IMR-90 (cell line): ENCODE measurements around the gene CADM2. TPM values are rescaled to one million over a fixed set of nuclear protein-coding genes. Genes with fewer than 3 reads are reported as not detected.

ENCODE experiments used
- ATAC-seq: fragments of 200-7000 bp; cut with Tn5 transposase; 2 replicates; pipeline ENCODE4 v1.9.1; 2020; ENCODE audit warnings: low read depth, mild to moderate bottlenecking, moderate library complexity
- BruUV-seq: library from RNA; stranded (reverse); fragments of 400-500 nt; replicated peaks from 2 replicates; lab custom pipeline; 2021; lab: Mats Ljungman, UMichigan
- CTCF ChIA-PET: fragments of 300-600 bp; formaldehyde crosslinking; extraction: SDS; loops from one replicate; lab custom pipeline; 2021; ENCODE audit warnings: antibody characterized with exemption; lab: Yijun Ruan, JAX
- POLR2A ChIA-PET: fragments of 300-600 bp; sonication (Branson Sonifier 250); formaldehyde crosslinking; loops from one replicate; lab custom pipeline; 2022; ENCODE audit warnings: antibody characterized with exemption; ENCODE audit not compliant: unreplicated experiment; lab: Charles Lee
- DNase-seq: peaks from one replicate; pipeline ENCODE4 v3.0.0; 2013
- H2AFZ ChIP-seq: replicated peaks from 2 replicates; pipeline ENCODE3; 2013; ENCODE audit warnings: low read length, mild to moderate bottlenecking; ENCODE audit not compliant: poor library complexity
- H2AK5ac ChIP-seq: 2 replicates; pipeline ENCODE4 v1.6.1; 2013; ENCODE audit warnings: low read depth, low read length, inconsistent platforms
- H2AK9ac ChIP-seq: replicated peaks from 2 replicates; pipeline ENCODE3; 2013; ENCODE audit warnings: mild to moderate bottlenecking, low read depth, low read length, moderate library complexity; ENCODE audit not compliant: poor library complexity
- H2BK120ac ChIP-seq: 2 replicates; pipeline ENCODE4 v1.6.1; 2013; ENCODE audit warnings: low read depth, low read length, inconsistent platforms
- H2BK15ac ChIP-seq: 3 replicates; pipeline ENCODE4 v1.6.1; 2013; ENCODE audit warnings: low read depth, low read length, inconsistent platforms
- H2BK20ac ChIP-seq: 2 replicates; pipeline ENCODE4 v1.6.1; 2013; ENCODE audit warnings: low read depth, mild to moderate bottlenecking, inconsistent platforms, low read length, moderate library complexity
- H2BK5ac ChIP-seq: 2 replicates; pipeline ENCODE4 v1.6.1; 2013; ENCODE audit warnings: mild to moderate bottlenecking, low read depth, low read length, inconsistent platforms; ENCODE audit not compliant: poor library complexity, severe bottlenecking
- H3K14ac ChIP-seq: replicated peaks from 2 replicates; pipeline ENCODE4 v1.6.1; 2013; ENCODE audit warnings: low read depth, low read length, inconsistent platforms
- H3K18ac ChIP-seq: 2 replicates; pipeline ENCODE4 v1.6.1; 2013; ENCODE audit warnings: low read depth, low read length, control low read depth
- H3K23ac ChIP-seq: 2 replicates; pipeline ENCODE4 v1.6.1; 2013; ENCODE audit warnings: low read depth, low read length, inconsistent platforms
- H3K27ac ChIP-seq: 2 replicates; pipeline ENCODE4 v1.5.1; 2013; ENCODE audit warnings: mild to moderate bottlenecking, control low read depth, low read length; ENCODE audit not compliant: insufficient read depth
- H3K27me3 ChIP-seq: 2 replicates; pipeline ENCODE4 v1.6.1; 2013; ENCODE audit warnings: low read length; ENCODE audit not compliant: control insufficient read depth, insufficient read depth
- H3K36me3 ChIP-seq: 2 replicates; pipeline ENCODE4 v1.6.1; 2013; ENCODE audit warnings: low read length, mixed read lengths; ENCODE audit not compliant: control insufficient read depth, insufficient read depth
- H3K4ac ChIP-seq: 2 replicates; pipeline ENCODE4 v1.6.1; 2013; ENCODE audit warnings: low read depth, low read length, inconsistent platforms
- H3K4me1 ChIP-seq: 2 replicates; pipeline ENCODE4 v1.6.1; 2013; ENCODE audit warnings: low read length, mixed read lengths; ENCODE audit not compliant: control insufficient read depth, insufficient read depth
- H3K4me2 ChIP-seq: 2 replicates; pipeline ENCODE4 v1.6.1; 2013; ENCODE audit warnings: low read depth, mild to moderate bottlenecking, control low read depth, low read length, moderate library complexity
- H3K4me3 ChIP-seq: 2 replicates; pipeline ENCODE4 v1.5.1; 2013; ENCODE audit warnings: low read depth, mild to moderate bottlenecking, control low read depth, low read length, moderate library complexity; ENCODE audit not compliant: insufficient read depth
- H3K56ac ChIP-seq: 2 replicates; pipeline ENCODE4 v1.6.1; 2013; ENCODE audit warnings: low read length, inconsistent platforms; ENCODE audit not compliant: insufficient read depth; ENCODE audit errors: extremely low read depth
- H3K79me1 ChIP-seq, 2 experiments: 2 replicates each; pipeline ENCODE4 v1.6.1; 2013; ENCODE audit warnings: low read length in 2 of 2, inconsistent platforms in 1 of 2, low read depth in 1 of 2
- H3K9ac ChIP-seq: 2 replicates; pipeline ENCODE4 v1.6.1; 2013; ENCODE audit warnings: low read depth, low read length, control low read depth
- H3K9me1 ChIP-seq: 2 replicates; pipeline ENCODE4 v1.6.1; 2013; ENCODE audit warnings: low read length, inconsistent platforms; ENCODE audit not compliant: insufficient read depth
- H3K9me3 ChIP-seq: 2 replicates; pipeline ENCODE4 v1.6.1; 2013; ENCODE audit warnings: low read length; ENCODE audit not compliant: control insufficient read depth, insufficient read depth
- H4K20me1 ChIP-seq: 2 replicates; pipeline ENCODE4 v1.6.1; 2013; ENCODE audit warnings: low read length, inconsistent platforms; ENCODE audit not compliant: insufficient read depth
- H4K5ac ChIP-seq: 2 replicates; pipeline ENCODE4 v1.6.1; 2013; ENCODE audit warnings: mild to moderate bottlenecking, low read depth, low read length, control low read depth
- H4K8ac ChIP-seq, 2 experiments: 2 replicates each; pipeline ENCODE4 v1.6.1; 2013; ENCODE audit warnings: low read depth in 2 of 2, low read length in 2 of 2, control low read depth in 1 of 2, inconsistent platforms in 1 of 2
- H4K91ac ChIP-seq: 2 replicates; pipeline ENCODE4 v1.6.1; 2013; ENCODE audit warnings: low read depth, low read length, inconsistent platforms; ENCODE audit not compliant: insufficient read depth
- USF2 ChIP-seq: fragments of 150-350 bp; IDR thresholded peaks from 2 replicates; pipeline ENCODE4 v1.6.1; 2017; ENCODE audit warnings: mild to moderate bottlenecking, antibody characterized with exemption, low read length, low read depth
- dilution Hi-C: fragments of 300-500 bp; cut with HindIII; formaldehyde crosslinking; loops from one replicate; pipeline ENCODE4 v1.14.3; 2018; ENCODE audit warnings: low sequenced_read_pairs; ENCODE audit not compliant: unreplicated experiment
- in situ Hi-C: fragments of 300-500 bp; cut with MboI; formaldehyde crosslinking; loops from 3 replicates; pipeline ENCODE4 v1.14.3; 2019; ENCODE audit warnings: low sequenced_read_pairs, inconsistent platforms, mixed read lengths
- intact Hi-C: fragments of 100-400 bp; cut with micrococcal nuclease; formaldehyde crosslinking; loops from 2 replicates; pipeline ENCODE4 v1.10.0; 2022
- polyA plus RNA-seq, 3 experiments: library from polyadenylated mRNA; depleted of rRNA; stranded (reverse); fragments of >200 nt; gene quantifications; 2 replicates each; pipeline ENCODE4 v1.2.3, GENCODE V29; 2012; ENCODE audit warnings: low replicate concordance in 1 of 3
- total RNA-seq: library from RNA; depleted of rRNA; stranded (reverse); fragments of >200 nt; gene quantifications from 2 replicates; pipeline ENCODE4 v1.2.3, GENCODE V29; 2012

CADM2 gene
- total and polyA plus RNA-seq, 2 of the 4 experiments (the other 2 are of a cell fraction), result not detected

- Histone ChIP-seq H3K4ac (no peak overlapping the region), H3K4me2 (no peak overlapping the region), H2AFZ (no peak overlapping the region), H4K20me1 (no peaks in the 10 kb centered on the region), H3K18ac (no peak overlapping the region), H3K9ac (no peak overlapping the region), H3K9me1 (no peaks in the 10 kb centered on the region), H3K9me3 (no peaks in the 10 kb centered on the region), H3K23ac (no peak overlapping the region), H3K27ac (no peak overlapping the region), H2AK9ac (no peak overlapping the region), H3K79me1 (no peaks in the 10 kb centered on the region), H2BK120ac (no peak overlapping the region), H3K27me3 (no peaks in the 10 kb centered on the region), H4K8ac (no peak overlapping the region), H4K5ac (no peak overlapping the region), H3K14ac (no peak overlapping the region), H4K91ac (no peak overlapping the region), H3K36me3 (no peaks in the 10 kb centered on the region), H2AK5ac (no peak overlapping the region), H2BK15ac (no peak overlapping the region), H3K4me1 (no peaks in the 10 kb centered on the region), H2BK5ac (no peak overlapping the region), H3K4me3 (no peak overlapping the region), H3K56ac (no peak overlapping the region), H2BK20ac (no peak overlapping the region)
- ATAC-seq (no peak), DNase-seq (no peak)
- TF ChIP-seq USF2, result no peak
- POLR2A ChIA-PET, result no interaction called here
- in situ Hi-C loops, result no loop called here
- dilution Hi-C loops, result no loop called here
- intact Hi-C loops, result no loop called here
- BruUV-seq, result no TSS peak
- CTCF ChIA-PET, result no interaction called here
Measured at GRCh38 chr3:85516146-85516545, 557.4 kb downstream of the CADM2 start.
